Activated effector memory CD4-positive, alpha-beta T cell treated with anti-CD3 and anti-CD28 coated beads, Interleukin-2, amount 50 U/mL, for 16 hours (primary cell): Measurements from ENCODE around the gene NSD2.

Source experiments
- DNase-seq: peaks from one replicate; pipeline ENCODE4 v3.0.0-alpha.2; 2020

Gene NSD2

GRCh38 chr4:1866189-1866661, 5.0 kb upstream of the NSD2 start:
- DNase-seq: no peak

- no peak for DNase-seq
Observed at GRCh38 chr4:1868293-1868692, 2.9 kb upstream of the NSD2 start.

- no peak for DNase-seq
Observed at GRCh38 chr4:1868912-1869311, 2.3 kb upstream of the NSD2 start.

GRCh38 chr4:1869530-1870327, 1.5 kb upstream of the NSD2 start:
- DNase-seq: no peak

- DNase-seq: peak; percentile 95
Observed at GRCh38 chr4:1870328-1870577, 940 bp upstream of the NSD2 start.

GRCh38 chr4:1871471-1872021, 353 bp downstream of the NSD2 start:
- DNase-seq: no peak

- no peak for DNase-seq
Observed at GRCh38 chr4:1872870-1873269, 1.7 kb downstream of the NSD2 start.

- DNase-seq: no peak
Observed at GRCh38 chr4:1873291-1873690, 2.1 kb downstream of the NSD2 start.

GRCh38 chr4:1873776-1874175, 2.6 kb downstream of the NSD2 start:
- no peak for DNase-seq

GRCh38 chr4:1874201-1874600, 3.0 kb downstream of the NSD2 start:
- DNase-seq: no peak

- no peak for DNase-seq
Observed at GRCh38 chr4:1879485-1879884, 8.3 kb downstream of the NSD2 start.

GRCh38 chr4:1880332-1880731, 9.1 kb downstream of the NSD2 start:
- DNase-seq: no peak

- no peak for DNase-seq
Observed at GRCh38 chr4:1882850-1883271, 11.7 kb downstream of the NSD2 start.

GRCh38 chr4:1883583-1883982, 12.4 kb downstream of the NSD2 start:
- DNase-seq: peak; percentile 36

GRCh38 chr4:1885414-1885813, 14.2 kb downstream of the NSD2 start:
- peak; percentile 33 for DNase-seq

- DNase-seq: peak; percentile 9
Observed at GRCh38 chr4:1887052-1887451, 15.9 kb downstream of the NSD2 start.

- DNase-seq: peak; percentile 10
Observed at GRCh38 chr4:1890979-1891570, 19.9 kb downstream of the NSD2 start.

- no peak for DNase-seq
Observed at GRCh38 chr4:1895971-1896657, 24.9 kb downstream of the NSD2 start.

GRCh38 chr4:1896658-1896991, 25.4 kb downstream of the NSD2 start:
- no peak for DNase-seq

- DNase-seq: peak; percentile 50
Observed at GRCh38 chr4:1898007-1898406, 26.8 kb downstream of the NSD2 start.

GRCh38 chr4:1898681-1899080, 27.5 kb downstream of the NSD2 start:
- DNase-seq: no peak

GRCh38 chr4:1899149-1900086, 28.2 kb downstream of the NSD2 start:
- DNase-seq: peak; percentile 88

GRCh38 chr4:1900087-1900433, 28.9 kb downstream of the NSD2 start:
- DNase-seq: no peak
